SK-N-SH treated with all-trans-retinoic acid at 6 μM for 48 hours (cell line): ENCODE results near the gene HDAC4.

Source experiments
- ARNTL ChIP-seq: fragments of 450-650 bp; formaldehyde crosslinking; IDR thresholded peaks from 2 replicates; pipeline ENCODE4 v1.5.0; 2020; ENCODE audit warnings: low read depth, mild to moderate bottlenecking, moderate library complexity, borderline replicate concordance
- GLIS3 ChIP-seq: fragments of 250-450 bp; sonication (Bioruptor Pico); IDR thresholded peaks from 2 replicates; pipeline ENCODE4 v1.5.0; 2020; ENCODE audit warnings: mild to moderate bottlenecking, moderate library complexity
- PATZ1 ChIP-seq: fragments of 250-450 bp; sonication (Bioruptor Pico); IDR thresholded peaks from 2 replicates; pipeline ENCODE4 v1.8.0; 2020; ENCODE audit warnings: mild to moderate bottlenecking, moderate library complexity, borderline replicate concordance
- RARB ChIP-seq: fragments of 250-450 bp; sonication (Bioruptor Pico); IDR thresholded peaks from 2 replicates; pipeline ENCODE4 v1.8.0; 2021; ENCODE audit warnings: mild to moderate bottlenecking, moderate library complexity
- TOX ChIP-seq: fragments of 250-450 bp; sonication (Bioruptor Pico); IDR thresholded peaks from 2 replicates; pipeline ENCODE4 v1.8.0; 2021; ENCODE audit warnings: mild to moderate bottlenecking, moderate library complexity, borderline replicate concordance
- ZFP30 ChIP-seq: fragments of 450-650 bp; formaldehyde crosslinking; IDR thresholded peaks from 2 replicates; pipeline ENCODE4 v1.5.0; 2022; ENCODE audit warnings: mild to moderate bottlenecking, moderate library complexity

GRCh38 chr2:239041062-239041461 lies 359.8 kb downstream of the HDAC4 start:
- TF ChIP-seq TOX (CRISPR knock-in tag) (no peak), PATZ1 (CRISPR knock-in tag) (no peak), RARB (CRISPR knock-in tag) (no peak), ZFP30 (no peak), ARNTL (CRISPR knock-in tag) (no peak), GLIS3 (CRISPR knock-in tag) (no peak)
